Measurements from ENCODE around the gene PRM1.

Gene PRM1

DNA sequence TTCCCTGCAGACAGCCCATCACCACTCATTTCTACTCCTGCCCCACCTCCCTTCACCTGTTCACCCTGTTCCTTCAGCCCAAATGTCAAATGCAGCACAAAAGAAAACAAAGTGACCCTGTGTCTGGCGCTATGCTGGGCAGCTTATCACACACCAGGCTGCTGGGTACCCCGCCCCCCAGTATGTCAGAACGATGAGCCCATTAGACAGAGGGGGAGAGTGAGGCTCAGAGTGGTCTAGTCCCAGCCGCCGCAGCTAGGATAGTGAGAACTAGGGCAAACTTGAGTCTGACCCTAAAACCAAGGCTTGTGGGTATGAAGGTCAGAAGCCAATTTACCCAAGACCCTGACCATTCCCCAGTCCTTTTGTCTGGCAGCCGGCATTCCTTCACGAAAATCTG is 16.0 kb downstream of the PRM1 start:
- no peak for DNase-seq
- WGBS (ENCODE audit: extremely low coverage, insufficient coverage, insufficient read length): no CpG with 5 or more reads among the region's 7 CpGs
- Histone ChIP-seq H3K23ac (ENCODE audit: low read length) (no peak overlapping the region), H4K12ac (ENCODE audit: low read depth, low read length) (no peak overlapping the region), H4K91ac (ENCODE audit: low read depth, low read length) (no peak overlapping the region), H3K36me3 (ENCODE audit: control insufficient read depth in 1 of 2, insufficient read depth in 2 of 2, low read length in 2 of 2) (no peaks in the 10 kb centered on the region), H2BK5ac (ENCODE audit: low read depth, low read length, poor library complexity) (no peak overlapping the region), H3K4me3 (ENCODE audit: low read depth, low read length) (no peak overlapping the region), H3K14ac (ENCODE audit: low read length) (no peak overlapping the region), H3K27ac (ENCODE audit: low read depth, low read length) (no peak overlapping the region), H3K9me3 (ENCODE audit: insufficient read depth, low read depth, low read length) (no peaks in the 10 kb centered on the region), H3K79me2 (ENCODE audit: control insufficient read depth, insufficient read depth, low read length, poor library complexity) (no peaks in the 10 kb centered on the region), H3K79me1 (ENCODE audit: low read length) (peaks cover 4% of the 10 kb centered on the region), H3K18ac (ENCODE audit: low read length) (no peak overlapping the region), H2AK5ac (ENCODE audit: low read length) (no peak overlapping the region), H2AFZ (ENCODE audit: insufficient read depth, low read length, poor library complexity) (no peak overlapping the region), H3K4me2 (ENCODE audit: low read length) (no peak overlapping the region), H2BK120ac (ENCODE audit: insufficient read depth, low read length, poor library complexity) (no peak overlapping the region), H4K8ac (ENCODE audit: low read depth, low read length) (no peak overlapping the region), H3K9ac (ENCODE audit: low read length) (no peak overlapping the region), H2BK12ac (ENCODE audit: low read length) (no peak overlapping the region), H3K4ac (ENCODE audit: low read depth, low read length) (no peak overlapping the region), H3K4me1 (ENCODE audit: control insufficient read depth in 1 of 2, insufficient read depth in 2 of 2, low read length in 2 of 2) (peaks cover 12% of the 10 kb centered on the region in 2 experiments), H3K27me3 (ENCODE audit: insufficient read depth, low read length) (no peaks in the 10 kb centered on the region)

DNA sequence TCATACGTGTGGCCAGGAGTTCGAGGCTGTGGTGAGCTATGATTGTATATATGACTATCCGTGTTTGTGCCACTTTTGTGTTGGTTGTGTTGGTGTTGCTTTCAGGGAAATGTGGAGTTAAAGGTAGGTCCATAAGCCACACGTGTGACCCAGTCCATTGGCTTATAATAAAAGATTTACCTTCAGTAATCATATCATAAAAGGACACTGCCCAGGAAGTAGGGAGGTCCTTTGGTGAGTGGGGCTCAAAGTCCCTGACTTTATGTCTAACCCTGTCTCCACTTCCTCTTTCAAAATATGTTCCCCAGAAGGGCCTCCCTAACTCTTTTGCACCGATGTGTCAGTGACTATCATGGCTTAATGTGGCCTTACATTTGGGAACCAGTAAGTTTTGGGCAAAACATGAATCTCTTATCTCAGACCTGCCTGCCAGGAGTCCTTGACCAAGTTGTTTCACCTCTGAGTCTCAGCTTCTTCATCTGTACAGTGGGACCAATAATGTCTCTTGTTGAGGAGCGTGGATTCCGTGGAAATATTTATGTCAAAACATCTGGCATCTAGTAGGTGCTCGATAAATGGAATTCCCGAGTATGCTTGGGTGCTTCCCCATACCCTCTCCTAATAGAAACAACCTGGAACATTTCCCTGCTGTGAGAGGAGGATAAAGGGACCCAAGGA is 16.8 kb downstream of the PRM1 start:
- H3K4me3 ChIP-seq (ENCODE audit: low read depth, low read length): no peak overlapping the region
- H3K4ac ChIP-seq (ENCODE audit: low read depth, low read length): no peak overlapping the region
- H3K18ac ChIP-seq (ENCODE audit: low read length): no peak overlapping the region
- no peak overlapping the region for H4K91ac ChIP-seq (ENCODE audit: low read depth, low read length)
- no CpG with 5 or more reads among the region's 9 CpGs for WGBS (ENCODE audit: extremely low coverage, insufficient coverage, insufficient read length)
- no peaks in the 10 kb centered on the region for H3K27me3 ChIP-seq (ENCODE audit: insufficient read depth, low read length)
- H3K79me1 ChIP-seq (ENCODE audit: low read length): peaks cover 4% of the 10 kb centered on the region
- H3K14ac ChIP-seq (ENCODE audit: low read length): no peak overlapping the region
- H2AK5ac ChIP-seq (ENCODE audit: low read length): no peak overlapping the region
- no peak overlapping the region for H4K8ac ChIP-seq (ENCODE audit: low read depth, low read length)
- no peak overlapping the region for H3K9ac ChIP-seq (ENCODE audit: low read length)
- H2BK5ac ChIP-seq (ENCODE audit: low read depth, low read length, poor library complexity): no peak overlapping the region
- no peak overlapping the region for H2BK12ac ChIP-seq (ENCODE audit: low read length)
- H4K12ac ChIP-seq (ENCODE audit: low read depth, low read length): no peak overlapping the region
- no peak overlapping the region for H3K27ac ChIP-seq (ENCODE audit: low read depth, low read length)
- DNase-seq: no peak
- H3K4me2 ChIP-seq (ENCODE audit: low read length): no peak overlapping the region
- no peak overlapping the region for H2AFZ ChIP-seq (ENCODE audit: insufficient read depth, low read length, poor library complexity)
- H3K23ac ChIP-seq (ENCODE audit: low read length): no peak overlapping the region
- H2BK120ac ChIP-seq (ENCODE audit: insufficient read depth, low read length, poor library complexity): no peak overlapping the region
- H3K9me3 ChIP-seq (ENCODE audit: insufficient read depth, low read depth, low read length): no peaks in the 10 kb centered on the region
- H3K36me3 ChIP-seq (ENCODE audit: control insufficient read depth in 1 of 2, insufficient read depth in 2 of 2, low read length in 2 of 2): no peaks in the 10 kb centered on the region
- peaks cover 14 to 16% of the 10 kb centered on the region in 2 experiments for H3K4me1 ChIP-seq (ENCODE audit: control insufficient read depth in 1 of 2, insufficient read depth in 2 of 2, low read length in 2 of 2)
- H3K79me2 ChIP-seq (ENCODE audit: control insufficient read depth, insufficient read depth, low read length, poor library complexity): no peaks in the 10 kb centered on the region

DNA sequence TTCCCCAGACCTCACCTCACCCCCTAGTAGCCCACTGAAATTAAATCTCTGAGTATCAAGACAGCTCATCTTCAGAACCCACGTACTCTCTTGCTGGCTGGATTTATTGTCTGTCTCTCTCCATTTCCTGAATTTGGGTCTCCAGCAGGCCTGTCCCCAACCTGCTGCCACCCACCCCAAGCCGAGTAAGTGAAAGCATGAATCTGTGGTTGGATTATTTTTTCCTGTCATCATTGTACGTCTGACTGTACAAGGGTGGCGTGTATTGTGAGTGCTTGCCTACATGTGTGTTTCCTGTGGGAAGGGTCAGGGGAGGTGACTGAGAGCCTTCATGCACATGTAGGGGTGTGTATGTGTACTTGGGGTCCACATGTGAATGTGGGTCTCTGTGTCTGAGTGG is 17.4 kb downstream of the PRM1 start:
- no peak overlapping the region for H2BK5ac ChIP-seq (ENCODE audit: low read depth, low read length, poor library complexity)
- no peak overlapping the region for H3K4me3 ChIP-seq (ENCODE audit: low read depth, low read length)
- H2AFZ ChIP-seq (ENCODE audit: insufficient read depth, low read length, poor library complexity): no peak overlapping the region
- no peak overlapping the region for H2BK120ac ChIP-seq (ENCODE audit: insufficient read depth, low read length, poor library complexity)
- no peak overlapping the region for H3K4me2 ChIP-seq (ENCODE audit: low read length)
- no peak overlapping the region for H3K14ac ChIP-seq (ENCODE audit: low read length)
- H3K4ac ChIP-seq (ENCODE audit: low read depth, low read length): no peak overlapping the region
- peaks cover 4% of the 10 kb centered on the region for H3K79me1 ChIP-seq (ENCODE audit: low read length)
- no peaks in the 10 kb centered on the region for H3K27me3 ChIP-seq (ENCODE audit: insufficient read depth, low read length)
- DNase-seq: no peak
- H2BK12ac ChIP-seq (ENCODE audit: low read length): no peak overlapping the region
- no peak overlapping the region for H3K27ac ChIP-seq (ENCODE audit: low read depth, low read length)
- H3K9me3 ChIP-seq (ENCODE audit: insufficient read depth, low read depth, low read length): peaks cover 2% of the 10 kb centered on the region
- H3K36me3 ChIP-seq (ENCODE audit: control insufficient read depth in 1 of 2, insufficient read depth in 2 of 2, low read length in 2 of 2): no peaks in the 10 kb centered on the region
- H3K79me2 ChIP-seq (ENCODE audit: control insufficient read depth, insufficient read depth, low read length, poor library complexity): no peaks in the 10 kb centered on the region
- no peak overlapping the region for H3K18ac ChIP-seq (ENCODE audit: low read length)
- H4K12ac ChIP-seq (ENCODE audit: low read depth, low read length): no peak overlapping the region
- no peak overlapping the region for H4K8ac ChIP-seq (ENCODE audit: low read depth, low read length)
- H3K23ac ChIP-seq (ENCODE audit: low read length): no peak overlapping the region
- WGBS (ENCODE audit: extremely low coverage, insufficient coverage, insufficient read length): no CpG with 5 or more reads among the region's 4 CpGs
- H2AK5ac ChIP-seq (ENCODE audit: low read length): no peak overlapping the region
- H3K4me1 ChIP-seq (ENCODE audit: control insufficient read depth in 1 of 2, insufficient read depth in 2 of 2, low read length in 2 of 2): peaks cover 14 to 16% of the 10 kb centered on the region in 2 experiments
- no peak overlapping the region for H3K9ac ChIP-seq (ENCODE audit: low read length)
- no peak overlapping the region for H4K91ac ChIP-seq (ENCODE audit: low read depth, low read length)

DNA sequence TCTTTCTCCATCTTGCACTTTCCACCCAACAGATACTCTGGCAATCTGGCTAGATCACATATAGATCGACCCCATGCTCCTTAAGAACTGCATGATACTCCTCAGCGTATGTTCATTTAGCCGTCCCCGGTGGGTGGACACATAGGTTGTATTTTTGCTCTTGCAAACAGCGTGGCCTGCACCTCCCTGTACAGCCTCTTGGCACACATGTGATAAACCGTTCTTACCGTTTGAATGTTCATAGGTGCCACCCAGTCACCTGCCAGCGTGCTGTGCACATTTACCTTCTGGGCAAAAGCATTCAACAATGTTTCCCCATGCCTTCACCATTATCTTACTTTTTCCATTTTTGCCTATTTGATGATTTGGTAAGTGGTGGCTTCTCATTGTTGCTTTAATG is 18.2 kb downstream of the PRM1 start:
- Histone ChIP-seq H3K4me3 (ENCODE audit: low read depth, low read length) (no peak overlapping the region), H3K18ac (ENCODE audit: low read length) (no peak overlapping the region), H3K79me2 (ENCODE audit: control insufficient read depth, insufficient read depth, low read length, poor library complexity) (no peaks in the 10 kb centered on the region), H3K27me3 (ENCODE audit: insufficient read depth, low read length) (no peaks in the 10 kb centered on the region), H3K79me1 (ENCODE audit: low read length) (peaks cover 4% of the 10 kb centered on the region), H2BK120ac (ENCODE audit: insufficient read depth, low read length, poor library complexity) (no peak overlapping the region), H4K8ac (ENCODE audit: low read depth, low read length) (no peak overlapping the region), H3K9me3 (ENCODE audit: insufficient read depth, low read depth, low read length) (peaks cover 2% of the 10 kb centered on the region), H3K4me2 (ENCODE audit: low read length) (no peak overlapping the region), H3K14ac (ENCODE audit: low read length) (no peak overlapping the region), H2AK5ac (ENCODE audit: low read length) (no peak overlapping the region), H2AFZ (ENCODE audit: insufficient read depth, low read length, poor library complexity) (no peak overlapping the region), H3K4ac (ENCODE audit: low read depth, low read length) (no peak overlapping the region), H4K12ac (ENCODE audit: low read depth, low read length) (no peak overlapping the region), H3K36me3 (ENCODE audit: control insufficient read depth in 1 of 2, insufficient read depth in 2 of 2, low read length in 2 of 2) (no peaks in the 10 kb centered on the region), H2BK5ac (ENCODE audit: low read depth, low read length, poor library complexity) (no peak overlapping the region), H3K9ac (ENCODE audit: low read length) (no peak overlapping the region), H2BK12ac (ENCODE audit: low read length) (no peak overlapping the region), H3K23ac (ENCODE audit: low read length) (no peak overlapping the region), H3K4me1 (ENCODE audit: control insufficient read depth in 1 of 2, insufficient read depth in 2 of 2, low read length in 2 of 2) (peaks cover 14 to 16% of the 10 kb centered on the region in 2 experiments), H3K27ac (ENCODE audit: low read depth, low read length) (no peak overlapping the region), H4K91ac (ENCODE audit: low read depth, low read length) (no peak overlapping the region)
- WGBS (ENCODE audit: extremely low coverage, insufficient coverage, insufficient read length): no CpG with 5 or more reads among the region's 8 CpGs
- DNase-seq: no peak

Data from trophoblast cell (in vitro differentiated cells and primary cell).